Neural crest cell (in vitro differentiated cells): ENCODE data around the gene PRKAG2. TPM values are rescaled to one million over a fixed set of nuclear protein-coding genes. Genes with fewer than 3 reads are reported as not detected.

ENCODE experiments used
- DNase-seq: peaks from one replicate; pipeline ENCODE4 v3.0.0; 2021; ENCODE audit warnings: low read depth, mixed read lengths, low spot score
- H3K27ac Mint-ChIP-seq: one replicate; pipeline ENCODE4 v1.8.0; 2021; ENCODE audit warnings: mild to moderate bottlenecking, mixed read lengths; ENCODE audit not compliant: unreplicated experiment
- H3K27me3 Mint-ChIP-seq: 2 replicates; pipeline ENCODE4 v1.8.0; 2021; ENCODE audit warnings: low read depth, mild to moderate bottlenecking, mixed read lengths
- H3K36me3 Mint-ChIP-seq: 2 replicates; pipeline ENCODE4 v1.8.0; 2021; ENCODE audit warnings: low read depth, mild to moderate bottlenecking, mixed read lengths
- H3K4me1 Mint-ChIP-seq: 2 replicates; pipeline ENCODE4 v1.8.0; 2021; ENCODE audit warnings: mixed read lengths
- H3K4me3 Mint-ChIP-seq: one replicate; pipeline ENCODE4 v1.8.0; 2021; ENCODE audit warnings: mild to moderate bottlenecking, mixed read lengths
- H3K9me3 Mint-ChIP-seq: 2 replicates; pipeline ENCODE4 v1.8.0; 2021; ENCODE audit warnings: mixed read lengths
- total RNA-seq: library from RNA; stranded (reverse); gene quantifications from 2 replicates; pipeline ENCODE4 v1.2.1, GENCODE V29; 2021
- TF ChIP-seq, protein P1 (sequence below): fragments of 200-600 bp; sonication (generic); conservative IDR thresholded peaks from 2 replicates; pipeline ENCODE4 v1.5.0; 2021; ENCODE audit warnings: antibody characterized with exemption, mild to moderate bottlenecking

Gene PRKAG2
- total RNA-seq, 1 donor from 2014 or later, result 12.5 TPM

DNA sequence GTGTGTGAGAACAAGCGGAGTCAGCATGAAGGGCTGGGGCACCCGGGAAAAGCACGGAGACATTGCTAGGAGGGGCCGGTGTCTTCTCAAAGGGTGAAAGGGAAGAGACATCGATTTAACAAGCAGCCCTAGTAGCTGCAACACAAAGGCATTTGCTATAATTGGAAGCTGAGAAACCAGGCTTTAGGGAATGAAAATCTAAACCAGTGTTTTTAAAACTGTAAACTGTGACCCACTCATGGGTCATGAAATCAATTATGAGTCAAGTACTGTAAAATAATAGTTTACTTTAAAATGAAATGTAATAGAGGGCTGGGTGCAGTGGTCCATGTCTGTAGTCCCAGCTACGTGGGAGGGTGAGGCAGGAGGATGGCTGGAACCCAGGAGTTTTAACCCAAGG lies 228.5 kb downstream of the PRKAG2 start:
- H3K9me3 Mint-ChIP-seq, result peaks cover 2% of the 10 kb centered on the region
- DNase-seq, result no peak
- no peaks in the 10 kb centered on the region for H3K4me1 Mint-ChIP-seq
- H3K27me3 Mint-ChIP-seq, result no peaks in the 10 kb centered on the region
- TF ChIP-seq, protein P1, sequence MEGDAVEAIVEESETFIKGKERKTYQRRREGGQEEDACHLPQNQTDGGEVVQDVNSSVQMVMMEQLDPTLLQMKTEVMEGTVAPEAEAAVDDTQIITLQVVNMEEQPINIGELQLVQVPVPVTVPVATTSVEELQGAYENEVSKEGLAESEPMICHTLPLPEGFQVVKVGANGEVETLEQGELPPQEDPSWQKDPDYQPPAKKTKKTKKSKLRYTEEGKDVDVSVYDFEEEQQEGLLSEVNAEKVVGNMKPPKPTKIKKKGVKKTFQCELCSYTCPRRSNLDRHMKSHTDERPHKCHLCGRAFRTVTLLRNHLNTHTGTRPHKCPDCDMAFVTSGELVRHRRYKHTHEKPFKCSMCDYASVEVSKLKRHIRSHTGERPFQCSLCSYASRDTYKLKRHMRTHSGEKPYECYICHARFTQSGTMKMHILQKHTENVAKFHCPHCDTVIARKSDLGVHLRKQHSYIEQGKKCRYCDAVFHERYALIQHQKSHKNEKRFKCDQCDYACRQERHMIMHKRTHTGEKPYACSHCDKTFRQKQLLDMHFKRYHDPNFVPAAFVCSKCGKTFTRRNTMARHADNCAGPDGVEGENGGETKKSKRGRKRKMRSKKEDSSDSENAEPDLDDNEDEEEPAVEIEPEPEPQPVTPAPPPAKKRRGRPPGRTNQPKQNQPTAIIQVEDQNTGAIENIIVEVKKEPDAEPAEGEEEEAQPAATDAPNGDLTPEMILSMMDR, result no peak
- H3K4me3 Mint-ChIP-seq, result no peak overlapping the region
- H3K27ac Mint-ChIP-seq, result no peak overlapping the region
- no peaks in the 10 kb centered on the region for H3K36me3 Mint-ChIP-seq

DNA sequence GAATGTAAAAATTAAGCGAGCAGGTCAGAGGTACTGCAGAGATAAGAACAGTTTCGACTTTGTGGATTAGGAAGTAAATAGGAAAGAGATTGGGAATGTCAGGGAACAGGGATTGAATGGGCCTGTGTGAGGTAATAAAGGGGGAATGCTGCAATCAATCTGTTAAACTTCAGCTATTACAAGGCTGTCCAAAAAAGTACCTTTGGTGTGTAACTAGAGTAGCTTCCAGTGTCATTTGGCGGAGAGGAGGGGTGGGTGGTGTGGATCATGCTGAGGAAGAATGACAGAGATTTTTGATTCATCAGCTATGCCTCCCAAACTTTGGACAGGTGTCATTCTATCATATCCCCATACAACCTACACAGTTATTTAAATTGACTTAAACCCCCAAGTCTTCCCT lies 229.0 kb downstream of the PRKAG2 start:
- Mint-ChIP-seq H3K4me3 (no peak overlapping the region), H3K27me3 (no peaks in the 10 kb centered on the region), H3K9me3 (peaks cover 2% of the 10 kb centered on the region), H3K4me1 (no peaks in the 10 kb centered on the region), H3K36me3 (no peaks in the 10 kb centered on the region), H3K27ac (no peak overlapping the region)
- DNase-seq, result no peak
- TF ChIP-seq, protein P1, result no peak

DNA sequence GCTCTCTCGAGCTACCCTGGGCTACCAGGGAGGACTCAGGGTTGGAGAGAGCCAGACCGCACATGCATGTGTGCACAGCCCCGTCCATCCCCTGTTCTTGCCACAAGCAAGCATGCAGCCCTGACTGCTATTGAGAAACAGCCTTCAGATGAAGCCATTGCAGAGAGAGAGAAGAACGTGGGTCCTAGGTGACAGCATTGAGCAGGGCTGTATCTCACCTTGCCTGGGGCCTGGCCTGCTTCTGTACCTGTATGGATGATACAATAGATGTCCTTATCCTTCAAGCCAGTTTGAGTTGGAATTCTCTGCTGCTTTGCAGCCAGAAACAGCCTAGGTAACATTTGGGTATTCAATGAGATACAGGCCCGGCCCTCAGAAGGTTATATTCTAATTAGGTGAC lies 229.9 kb downstream of the PRKAG2 start:
- TF ChIP-seq, protein P1, result no peak
- Mint-ChIP-seq H3K9me3 (peaks cover 2% of the 10 kb centered on the region), H3K36me3 (no peaks in the 10 kb centered on the region), H3K27me3 (no peaks in the 10 kb centered on the region), H3K4me1 (no peaks in the 10 kb centered on the region), H3K4me3 (no peak overlapping the region), H3K27ac (no peak overlapping the region)
- no peak for DNase-seq

DNA sequence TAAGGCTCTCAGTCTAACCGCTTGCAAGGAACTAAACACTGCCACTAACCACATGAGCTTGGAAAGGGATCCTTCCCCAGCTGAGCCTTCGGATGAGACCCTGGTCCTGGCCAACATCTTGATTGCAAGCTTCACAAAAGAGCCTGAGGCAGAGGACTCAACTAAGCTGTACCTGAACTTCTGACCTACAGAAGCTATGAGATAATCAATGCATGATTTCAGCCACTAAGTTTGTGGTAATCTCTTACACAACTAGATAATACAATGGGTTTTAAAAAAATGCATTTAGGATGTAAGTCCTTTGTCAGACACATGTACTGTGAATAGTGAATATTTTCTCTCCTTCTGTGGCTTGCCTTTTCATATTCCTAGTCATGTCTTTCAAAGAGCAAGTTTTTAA lies 231.6 kb downstream of the PRKAG2 start:
- no peaks in the 10 kb centered on the region for H3K27me3 Mint-ChIP-seq
- no peak overlapping the region for H3K4me3 Mint-ChIP-seq
- no peaks in the 10 kb centered on the region for H3K4me1 Mint-ChIP-seq
- TF ChIP-seq, protein P1, result no peak
- no peaks in the 10 kb centered on the region for H3K36me3 Mint-ChIP-seq
- H3K9me3 Mint-ChIP-seq, result peaks cover 2% of the 10 kb centered on the region
- no peak overlapping the region for H3K27ac Mint-ChIP-seq
- no peak for DNase-seq

DNA sequence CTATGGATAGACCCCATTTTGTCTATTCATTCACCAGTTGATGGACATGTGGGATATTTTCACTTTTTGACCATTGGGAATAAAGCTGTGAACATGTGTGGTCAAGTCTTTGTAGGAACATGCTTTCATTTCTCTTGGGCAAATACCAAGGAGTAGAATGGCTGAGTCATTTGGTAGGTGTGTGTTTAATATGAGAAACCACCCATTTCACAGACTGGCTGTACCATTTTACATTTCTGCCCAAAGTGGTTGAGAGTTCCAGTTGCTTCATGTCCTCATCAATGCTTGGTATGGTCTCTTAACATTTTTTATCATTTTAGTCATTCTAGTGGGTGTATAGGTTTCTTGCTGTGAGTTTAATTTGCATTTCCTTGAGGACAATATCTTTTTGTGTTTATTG lies 232.4 kb downstream of the PRKAG2 start:
- Mint-ChIP-seq H3K4me3 (no peak overlapping the region), H3K4me1 (no peaks in the 10 kb centered on the region), H3K36me3 (no peaks in the 10 kb centered on the region), H3K27ac (no peak overlapping the region), H3K27me3 (no peaks in the 10 kb centered on the region), H3K9me3 (peaks cover 2% of the 10 kb centered on the region)
- TF ChIP-seq, protein P1, result no peak
- DNase-seq, result no peak

DNA sequence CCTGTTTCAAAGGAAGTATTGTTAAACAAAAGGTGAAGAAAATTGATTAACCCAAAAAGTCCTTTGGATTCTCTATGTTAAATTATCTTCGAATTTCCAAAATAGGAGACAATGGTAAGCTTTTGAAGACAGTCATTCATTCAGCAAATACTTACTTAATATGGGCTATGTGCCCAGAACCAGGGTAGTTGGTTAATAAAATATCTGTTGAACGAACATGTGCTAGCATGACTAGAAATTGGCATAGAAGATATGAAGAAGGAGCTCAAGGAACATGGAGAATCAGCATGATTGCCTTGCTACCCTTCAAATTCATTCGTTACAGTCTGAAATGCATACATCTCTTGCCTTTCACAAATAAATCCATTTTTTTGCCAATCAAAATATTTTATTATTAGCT lies 234.2 kb downstream of the PRKAG2 start:
- H3K4me3 Mint-ChIP-seq, result no peak overlapping the region
- H3K9me3 Mint-ChIP-seq, result peaks cover 2% of the 10 kb centered on the region
- TF ChIP-seq, protein P1, result no peak
- no peak for DNase-seq
- H3K27me3 Mint-ChIP-seq, result no peaks in the 10 kb centered on the region
- no peak overlapping the region for H3K27ac Mint-ChIP-seq
- H3K36me3 Mint-ChIP-seq, result no peaks in the 10 kb centered on the region
- H3K4me1 Mint-ChIP-seq, result no peaks in the 10 kb centered on the region
